GM19324 (cell line): ENCODE results near the gene LRRC37B.
"Not testable (repeated sequence)": the region's sequence is repeated elsewhere in the genome, so short reads cannot be mapped to it uniquely, and the experiment has no call there.

Experiments used
- ATAC-seq: cut with Tn5 transposase; IDR thresholded peaks from one replicate; pipeline ENCODE4 v1.9.1; 2021; ENCODE audit warnings: mild to moderate bottlenecking, moderate library complexity; ENCODE audit not compliant: unreplicated experiment, low FRiP score

LRRC37B gene

GRCh38 chr17:32084942-32085829, 78.0 kb downstream of the LRRC37B start:
- ATAC-seq, result not testable (repeated sequence)

- ATAC-seq, result not testable (repeated sequence)
These were observed 79.7 kb downstream of the LRRC37B start for GRCh38 chr17:32086833-32087232.

- ATAC-seq, result not testable (repeated sequence)
These were observed 84.9 kb downstream of the LRRC37B start for GRCh38 chr17:32092062-32092461.

GRCh38 chr17:32099686-32100085, 92.5 kb downstream of the LRRC37B start:
- no peak for ATAC-seq

- ATAC-seq, result not testable (repeated sequence)
These were observed 93.1 kb downstream of the LRRC37B start for GRCh38 chr17:32100323-32100722.

- ATAC-seq, result no peak
These were observed 93.9 kb downstream of the LRRC37B start for GRCh38 chr17:32100971-32101631.

GRCh38 chr17:32102172-32102571, 95.0 kb downstream of the LRRC37B start:
- ATAC-seq, result no peak

GRCh38 chr17:32102646-32103186, 95.5 kb downstream of the LRRC37B start:
- ATAC-seq, result no peak
